ENCODE data around the gene OR6B3.
"Not testable (repeated sequence)": the region's sequence is repeated elsewhere in the genome, so short reads cannot be mapped to it uniquely, and the experiment has no call there.

Gene OR6B3

GRCh38 chr2:240048237-240048636 lies 5.1 kb downstream of the OR6B3 start:
- no peak for DNase-seq (ENCODE audit: low read depth)
- TF ChIP-seq CTCF (conservative IDR thresholded peaks at IDR 0.05; ENCODE audit: control insufficient read depth, insufficient read depth, low read depth, low read length), result no peak
- no peak overlapping the region for H3K4me3 ChIP-seq (ENCODE audit: control insufficient read depth, low read depth, low read length)

- DNase-seq (ENCODE audit: low read depth), result no peak
- no peak overlapping the region for H3K4me3 ChIP-seq (ENCODE audit: control insufficient read depth, low read depth, low read length)
- no peak for TF ChIP-seq CTCF (conservative IDR thresholded peaks at IDR 0.05; ENCODE audit: control insufficient read depth, insufficient read depth, low read depth, low read length)
Observed at GRCh38 chr2:240045098-240045497, 8.2 kb downstream of the OR6B3 start.

- not testable (repeated sequence) for H3K4me3 ChIP-seq (ENCODE audit: control insufficient read depth, low read depth, low read length); DNase-seq (ENCODE audit: low read depth)
Observed at GRCh38 chr2:240044096-240044495, 9.2 kb downstream of the OR6B3 start.

- no peak for DNase-seq (ENCODE audit: low read depth)
- no peak overlapping the region for H3K4me3 ChIP-seq (ENCODE audit: control insufficient read depth, low read depth, low read length)
- no peak for TF ChIP-seq CTCF (conservative IDR thresholded peaks at IDR 0.05; ENCODE audit: control insufficient read depth, insufficient read depth, low read depth, low read length)
Observed at GRCh38 chr2:240043279-240043989, 9.9 kb downstream of the OR6B3 start.

GRCh38 chr2:240042740-240043139 lies 10.6 kb downstream of the OR6B3 start:
- TF ChIP-seq CTCF (conservative IDR thresholded peaks at IDR 0.05; ENCODE audit: control insufficient read depth, insufficient read depth, low read depth, low read length), result no peak
- DNase-seq (ENCODE audit: low read depth), result no peak
- H3K4me3 ChIP-seq (ENCODE audit: control insufficient read depth, low read depth, low read length), result no peak overlapping the region

GRCh38 chr2:240041363-240041762 lies 12.0 kb downstream of the OR6B3 start:
- H3K4me3 ChIP-seq (ENCODE audit: control insufficient read depth, low read depth, low read length), result no peak overlapping the region
- no peak for DNase-seq (ENCODE audit: low read depth)
- no peak for TF ChIP-seq CTCF (conservative IDR thresholded peaks at IDR 0.05; ENCODE audit: control insufficient read depth, insufficient read depth, low read depth, low read length)

- TF ChIP-seq CTCF (conservative IDR thresholded peaks at IDR 0.05; ENCODE audit: control insufficient read depth, insufficient read depth, low read depth, low read length), result no peak
- no peak for DNase-seq (ENCODE audit: low read depth)
- no peak overlapping the region for H3K4me3 ChIP-seq (ENCODE audit: control insufficient read depth, low read depth, low read length)
Observed at GRCh38 chr2:240037358-240037757, 16.0 kb downstream of the OR6B3 start.
